ENCODE results near the gene GATA3.
"Not testable (repeated sequence)": the region's sequence is repeated elsewhere in the genome, so short reads cannot be mapped to it uniquely, and the experiment has no call there.

GATA3 gene

DNA sequence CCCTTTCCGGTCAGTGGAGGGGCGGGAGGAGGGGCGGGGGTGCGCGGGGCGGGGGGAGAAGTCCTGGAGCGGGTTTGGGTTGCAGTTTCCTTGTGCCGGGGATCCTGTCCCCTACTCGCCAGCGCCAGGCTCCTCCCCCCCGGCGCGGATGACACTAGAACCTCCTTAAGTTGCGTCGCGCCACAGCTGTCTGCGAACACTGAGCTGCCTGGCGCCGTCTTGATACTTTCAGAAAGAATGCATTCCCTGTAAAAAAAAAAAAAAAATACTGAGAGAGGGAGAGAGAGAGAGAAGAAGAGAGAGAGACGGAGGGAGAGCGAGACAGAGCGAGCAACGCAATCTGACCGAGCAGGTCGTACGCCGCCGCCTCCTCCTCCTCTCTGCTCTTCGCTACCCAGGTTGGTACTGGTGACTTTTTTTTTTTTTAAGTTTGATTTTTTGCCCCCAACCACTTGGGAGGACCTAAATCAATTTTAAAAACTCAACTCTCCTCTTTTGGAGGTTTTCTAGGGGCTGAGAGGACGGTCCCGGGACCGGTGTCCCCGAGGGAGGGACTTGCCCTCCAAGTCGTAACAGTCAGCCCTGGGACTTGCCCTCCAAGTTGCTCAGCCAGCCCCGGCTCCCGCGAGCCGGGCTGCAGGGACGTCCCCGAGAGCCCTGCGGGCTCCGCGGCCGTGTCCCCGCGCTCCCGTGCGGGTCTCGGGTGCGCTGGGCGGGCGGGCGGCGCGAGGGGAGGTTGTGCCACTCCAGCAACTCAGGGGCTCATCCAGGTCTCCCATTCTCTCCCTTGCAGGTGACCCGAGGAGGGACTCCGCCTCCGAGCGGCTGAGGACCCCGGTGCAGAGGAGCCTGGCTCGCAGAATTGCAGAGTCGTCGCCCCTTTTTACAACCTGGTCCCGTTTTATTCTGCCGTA lies at the start of gene GATA3:
Gene GATA3, plus strand, starts transcription at position 195 of the 914 bp plus-strand sequence. CDS start 968 bp downstream, outside the sequence.
- DNase-seq, result peak; percentile 72 to 81 (median 79)

DNA sequence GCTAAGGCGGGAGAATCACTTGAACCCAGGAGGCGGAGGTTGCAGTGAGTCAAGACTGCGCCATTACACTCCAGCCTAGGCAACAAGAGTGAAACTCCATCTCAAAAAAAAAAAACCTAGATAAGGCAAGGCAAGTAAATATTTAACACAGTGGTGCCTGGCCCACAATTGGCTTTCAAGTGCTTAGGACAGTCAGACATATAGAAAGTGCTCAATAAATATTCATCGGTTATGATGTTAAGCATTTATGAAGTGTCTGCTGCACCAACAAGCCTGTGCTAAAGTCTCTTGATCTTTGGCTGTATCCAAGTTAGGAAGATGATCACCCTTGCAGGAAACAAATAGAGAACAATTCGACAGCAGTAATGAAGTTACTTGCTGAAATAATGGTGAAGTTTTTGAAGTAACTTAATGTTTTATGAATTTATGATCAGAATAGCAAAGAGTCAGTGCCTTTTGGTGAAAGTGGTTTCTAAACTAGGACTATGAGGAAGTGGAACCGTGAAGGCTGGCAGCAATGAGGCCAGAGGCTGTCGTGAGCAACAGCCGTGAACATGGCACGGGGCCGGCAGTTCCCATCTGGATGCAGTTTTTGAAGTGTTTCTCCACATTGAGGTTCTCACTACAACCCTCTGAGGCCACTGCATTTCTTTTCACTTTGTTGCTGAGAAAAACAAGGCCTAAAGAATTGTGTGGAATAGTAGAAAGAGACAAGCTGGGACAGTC lies 48.1 kb upstream of the GATA3 start:
- no peak for DNase-seq

DNA sequence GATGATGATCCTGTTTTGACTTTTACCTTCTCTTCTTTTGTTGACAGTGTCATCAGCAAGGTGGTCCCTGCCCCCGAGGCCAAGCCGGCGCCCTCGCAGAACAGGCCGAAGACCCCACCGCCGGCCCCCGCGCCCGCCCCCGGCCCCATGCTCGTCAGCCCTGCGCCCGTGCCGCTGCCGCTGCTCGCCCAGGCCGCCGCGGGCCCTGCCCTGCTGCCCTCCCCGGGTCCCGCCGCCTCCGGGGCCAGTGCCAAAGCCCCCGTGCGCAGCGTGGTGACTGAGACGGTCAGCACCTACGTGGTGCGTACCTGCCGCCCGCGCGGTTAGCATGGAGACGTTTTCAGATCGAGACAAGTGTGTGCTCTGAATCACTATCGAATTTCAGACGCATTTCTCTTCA lies 45.5 kb upstream of the GATA3 start:
- no peak for DNase-seq

DNA sequence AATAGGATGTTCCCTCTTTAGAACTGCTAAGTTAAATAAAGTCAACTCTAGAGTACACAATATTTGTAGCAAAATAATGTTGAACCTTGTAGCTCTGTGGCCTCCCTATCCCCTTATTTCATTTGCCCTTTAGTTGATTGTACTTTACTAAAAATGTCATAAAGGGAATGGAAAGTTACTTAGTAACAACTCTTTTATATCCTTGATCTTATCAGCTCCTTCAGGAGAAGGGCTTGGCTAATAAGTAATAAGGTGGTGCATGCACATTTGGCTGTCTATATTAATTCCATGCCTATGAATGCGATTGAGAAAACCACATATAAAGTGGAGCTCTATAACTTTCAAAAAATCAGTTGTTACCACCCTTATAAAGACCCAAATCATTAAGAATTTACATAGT lies 41.5 kb upstream of the GATA3 start:
- no peak for DNase-seq

DNA sequence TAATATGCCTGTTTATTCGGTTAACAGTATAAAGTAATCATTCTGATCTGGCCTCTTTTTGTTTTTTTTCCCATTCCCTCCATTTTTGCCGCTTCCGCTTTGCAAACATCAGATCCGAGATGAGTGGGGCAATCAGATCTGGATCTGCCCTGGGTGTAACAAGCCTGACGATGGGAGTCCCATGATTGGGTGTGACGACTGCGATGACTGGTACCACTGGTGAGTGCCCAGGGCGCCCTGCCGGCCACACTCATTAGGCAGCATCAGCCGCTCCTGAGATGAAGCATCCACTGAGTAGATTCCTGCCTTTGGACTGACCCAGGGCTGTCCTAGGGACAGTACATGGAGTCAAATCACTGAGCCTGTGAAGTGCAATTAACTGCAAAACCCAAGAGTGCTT lies 40.9 kb upstream of the GATA3 start:
- no peak for DNase-seq

DNA sequence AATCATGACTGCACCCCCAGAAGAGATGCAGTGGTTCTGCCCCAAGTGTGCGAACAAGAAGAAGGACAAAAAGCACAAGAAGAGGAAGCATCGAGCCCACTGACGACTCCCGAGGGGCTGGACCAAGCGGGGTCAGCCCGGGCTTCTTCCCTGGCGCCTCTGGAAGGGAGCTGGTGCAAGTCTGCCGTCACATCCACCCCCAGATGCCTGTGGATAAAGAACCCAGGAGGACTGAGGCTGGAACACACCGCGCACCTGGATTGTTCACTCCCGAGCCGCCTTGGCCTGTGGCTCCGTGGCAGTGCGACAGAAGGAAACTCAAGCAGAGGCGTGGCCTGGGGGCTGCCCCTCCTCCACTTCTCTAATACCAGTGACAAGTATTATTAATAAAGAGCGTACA lies 39.8 kb upstream of the GATA3 start:
- no peak for DNase-seq

DNA sequence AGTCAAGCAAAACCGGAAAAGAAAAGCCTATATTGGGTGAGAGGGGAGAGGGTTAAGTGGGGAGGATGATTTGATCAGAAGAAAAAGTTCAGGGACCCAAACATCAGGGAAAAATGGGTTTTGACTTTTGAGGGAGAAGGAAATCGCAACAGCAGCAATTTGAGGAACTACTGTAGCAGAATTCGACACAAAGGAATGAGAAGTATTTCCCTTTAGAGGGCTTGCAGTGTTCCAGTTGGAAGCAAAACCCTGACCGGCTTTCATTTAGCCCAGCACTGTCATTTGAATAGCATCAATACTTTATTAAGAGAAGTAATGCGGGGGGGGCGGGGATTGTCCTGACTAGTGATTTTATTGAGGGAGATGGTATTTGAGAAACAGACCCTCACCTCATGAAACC lies 37.2 kb upstream of the GATA3 start:
- DNase-seq, result no peak

DNA sequence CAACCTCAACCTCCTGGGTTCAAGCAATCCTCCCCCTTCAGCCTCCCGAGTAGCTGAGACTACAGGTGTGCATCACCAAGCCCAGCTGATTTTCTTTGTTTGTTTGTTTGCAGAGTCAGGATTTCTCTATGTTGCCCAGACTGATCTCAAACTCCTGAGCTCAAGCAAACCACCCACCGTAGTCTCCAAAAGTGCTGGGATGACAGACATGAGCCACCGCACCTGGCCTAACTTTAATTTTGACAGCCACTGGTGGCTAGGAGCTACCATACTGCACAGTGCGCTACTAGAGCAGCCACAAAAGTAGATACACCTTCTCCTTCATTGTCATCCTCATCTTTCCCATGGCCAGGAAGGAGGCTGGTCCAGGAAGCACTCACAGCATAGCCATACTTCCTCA lies 31.2 kb upstream of the GATA3 start:
- DNase-seq, result no peak

DNA sequence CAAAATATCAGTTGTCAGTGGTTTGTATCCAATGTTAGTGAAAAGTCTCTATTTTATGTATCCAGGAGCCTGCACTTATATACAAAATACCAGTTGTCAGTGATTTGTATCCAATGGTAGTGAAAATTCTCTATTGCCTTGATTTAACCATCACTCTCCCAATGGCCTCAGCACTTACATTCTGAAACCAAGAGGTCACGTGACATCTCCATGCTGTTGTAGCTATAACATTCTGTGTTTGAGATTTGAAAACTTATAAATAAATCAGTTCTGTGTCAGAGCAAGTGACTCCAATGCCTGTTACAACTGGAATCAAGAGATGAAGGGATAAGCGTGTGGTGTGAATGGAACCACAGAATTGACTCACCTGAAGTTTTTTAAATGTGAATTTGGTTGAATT lies 30.6 kb upstream of the GATA3 start:
- DNase-seq, result no peak

DNA sequence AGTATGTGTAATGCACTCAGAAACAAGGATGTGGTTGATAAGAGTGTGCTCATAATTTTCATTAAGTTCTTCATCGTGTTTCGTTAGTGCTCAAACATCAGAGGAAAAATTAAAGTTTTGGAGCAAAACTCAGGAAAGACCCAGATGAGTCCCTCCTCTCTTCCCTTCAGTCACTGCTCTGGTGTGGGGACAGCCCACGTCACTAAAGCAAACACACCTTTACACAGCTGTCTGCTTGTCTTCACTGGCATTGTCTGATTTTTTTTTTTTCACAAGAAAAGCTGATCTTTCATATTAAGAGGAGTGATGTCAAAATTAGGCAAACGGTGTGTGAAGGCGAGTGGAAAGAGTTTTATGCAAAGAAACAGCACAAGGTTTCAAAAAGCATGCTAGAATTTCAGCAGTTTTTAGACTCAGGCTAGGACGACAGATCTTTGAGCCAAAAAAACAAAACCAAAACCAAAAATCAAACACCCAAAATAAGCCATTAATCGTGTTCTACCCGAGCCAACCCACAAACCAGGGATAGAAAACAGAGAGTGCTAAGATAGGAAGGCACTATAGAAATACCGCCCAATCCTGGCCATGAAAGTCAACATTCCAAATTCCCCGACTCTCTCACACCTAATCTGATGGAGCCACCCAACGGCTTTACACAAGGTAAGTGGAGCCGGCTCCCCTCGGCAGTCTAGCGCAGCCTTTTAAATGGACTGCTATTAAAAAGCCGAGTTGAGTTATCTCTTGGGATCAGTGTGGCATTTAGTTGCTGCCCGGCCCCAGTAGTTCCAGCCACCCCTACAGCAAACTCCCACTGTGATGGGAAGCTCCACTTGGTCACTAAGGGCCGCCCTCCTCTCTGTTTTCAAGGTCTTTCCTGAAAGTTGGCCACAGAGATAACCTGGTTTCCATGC lies 27.9 kb upstream of the GATA3 start:
- DNase-seq, result peak in 1 of 6 experiments; percentile 10

DNA sequence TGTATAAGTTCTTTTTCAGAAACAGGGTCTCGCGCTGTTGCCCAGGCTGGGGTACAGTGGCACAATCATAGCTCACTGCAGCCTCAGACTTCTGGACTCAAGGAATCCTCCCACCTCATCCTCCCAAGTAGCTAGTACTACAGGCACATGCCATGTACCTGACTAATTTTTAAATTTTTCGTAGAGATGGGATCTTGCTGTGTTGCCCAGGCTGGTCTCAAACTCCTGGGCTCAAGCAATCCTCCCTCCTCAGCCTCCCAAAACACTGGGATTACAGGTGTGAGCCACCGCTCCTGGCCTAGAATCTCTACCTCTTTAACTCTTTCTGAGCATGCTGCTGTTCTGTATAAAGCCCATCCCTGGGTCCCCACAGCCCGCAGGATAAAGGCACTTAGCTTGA lies 23.3 kb upstream of the GATA3 start:
- DNase-seq, result not testable (repeated sequence)

DNA sequence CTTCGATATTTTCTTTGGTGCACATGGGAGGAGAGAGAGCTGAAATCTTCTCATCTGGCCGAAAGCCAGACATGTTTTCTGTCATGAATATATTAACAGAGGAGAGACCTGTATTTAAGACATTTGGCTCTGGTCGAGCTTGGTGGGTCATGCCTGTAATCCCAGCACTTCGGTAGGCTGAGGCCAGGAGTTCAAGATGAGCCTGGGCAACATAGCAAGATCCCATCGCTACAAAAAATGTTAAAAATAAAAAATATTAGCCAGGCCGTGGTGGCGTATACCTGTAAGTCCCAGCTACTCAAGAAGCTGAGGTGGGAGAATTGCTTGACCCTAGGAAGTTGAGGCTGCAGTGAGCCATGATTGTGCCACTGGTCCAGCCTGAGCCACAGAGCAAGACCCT lies 21.9 kb upstream of the GATA3 start:
- DNase-seq, result no peak

DNA sequence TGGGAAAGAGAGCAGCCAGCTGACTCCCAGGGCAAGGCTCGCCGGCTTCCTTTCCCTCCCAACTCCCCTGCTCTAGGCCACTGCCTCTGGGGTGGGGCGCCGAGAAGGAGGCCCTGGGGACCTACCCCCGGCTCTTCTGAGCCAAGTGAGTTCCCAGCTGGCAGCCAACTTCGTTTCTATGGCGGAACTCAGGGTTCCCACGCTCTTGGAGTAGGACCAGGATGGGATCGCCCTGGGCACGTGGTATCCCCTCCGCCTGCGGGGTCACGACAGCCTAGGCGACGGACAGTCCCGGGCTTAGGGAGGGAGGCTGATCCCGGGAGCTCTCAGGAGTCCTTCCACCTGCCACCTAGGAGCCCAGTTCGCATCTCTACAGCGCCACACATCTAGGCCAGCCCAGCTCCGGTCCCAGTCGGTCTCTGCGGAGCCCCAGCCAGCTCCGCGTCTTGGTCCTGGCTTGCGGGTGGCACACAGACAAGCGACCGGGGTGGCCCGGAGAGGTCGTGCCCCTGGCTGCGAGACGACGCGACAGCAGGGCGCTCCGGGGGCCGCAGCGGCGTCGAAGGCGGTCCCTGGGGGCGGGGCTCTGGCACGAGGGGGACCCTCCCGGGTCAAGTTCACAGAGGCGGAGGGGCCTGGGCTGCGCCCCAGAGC lies 20.5 kb upstream of the GATA3 start:
- DNase-seq, result peak in 3 of 6 experiments; percentile 13 to 50 (median 16)

DNA sequence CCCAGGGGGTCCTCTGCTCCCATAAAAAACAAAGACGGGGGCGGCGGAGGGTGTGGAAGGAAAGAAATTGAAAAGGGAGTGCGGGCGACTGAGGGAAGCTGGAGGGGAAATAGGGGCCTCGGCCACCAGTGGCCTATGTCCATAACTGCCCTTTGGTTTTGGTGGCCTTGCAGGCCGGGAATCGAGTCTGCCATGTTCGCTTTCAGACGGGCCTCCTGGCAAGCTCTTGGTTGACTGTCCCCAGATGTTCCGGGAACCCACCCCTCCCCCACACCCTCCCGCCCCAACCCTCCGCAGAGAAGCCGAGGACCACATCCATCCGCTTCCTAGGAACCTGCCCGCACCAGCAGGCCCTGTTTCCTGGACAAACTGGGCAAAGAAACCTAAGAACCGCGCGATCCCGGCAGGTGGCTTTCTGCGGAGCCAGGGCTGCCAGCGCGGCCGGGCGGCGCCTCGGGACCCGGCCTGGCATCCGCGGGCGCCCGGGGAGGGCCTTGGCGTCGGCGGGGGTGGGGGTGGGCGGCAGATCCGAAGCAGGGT lies 20.0 kb upstream of the GATA3 start:
- DNase-seq, result peak in 2 of 6 experiments; percentile 21 to 50

DNA sequence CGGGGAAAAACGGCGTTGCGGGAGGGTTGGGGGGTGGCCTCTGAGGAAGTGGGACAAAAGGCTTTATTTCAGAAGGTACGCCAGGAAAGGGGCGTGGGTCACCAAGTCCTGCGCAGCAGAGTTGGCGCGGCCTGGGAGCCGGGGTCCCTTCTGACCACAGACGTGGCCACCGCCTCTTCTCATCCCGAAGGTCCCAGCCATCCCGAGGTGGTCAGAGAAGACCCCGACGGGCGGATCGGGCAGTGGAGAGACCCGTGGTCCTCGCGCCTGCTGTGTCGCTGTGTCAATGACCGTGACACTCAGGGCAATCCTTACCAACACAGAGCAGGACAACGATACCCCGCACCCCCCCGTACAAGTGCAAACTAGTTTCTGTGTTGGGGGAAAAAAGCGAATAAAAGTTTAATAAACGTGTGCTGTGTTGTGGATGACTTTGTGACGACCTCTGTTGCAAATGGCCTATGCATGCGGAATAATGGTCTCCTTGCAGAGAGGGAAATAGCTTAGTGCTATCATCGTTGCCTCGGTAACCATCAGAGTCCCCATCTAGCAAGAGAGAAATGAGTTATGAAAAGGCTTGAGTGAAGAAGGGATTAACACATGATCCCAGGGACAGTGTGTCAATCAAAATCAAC lies 19.4 kb upstream of the GATA3 start:
- DNase-seq, result peak in 2 of 6 experiments; percentile 24 to 35

DNA sequence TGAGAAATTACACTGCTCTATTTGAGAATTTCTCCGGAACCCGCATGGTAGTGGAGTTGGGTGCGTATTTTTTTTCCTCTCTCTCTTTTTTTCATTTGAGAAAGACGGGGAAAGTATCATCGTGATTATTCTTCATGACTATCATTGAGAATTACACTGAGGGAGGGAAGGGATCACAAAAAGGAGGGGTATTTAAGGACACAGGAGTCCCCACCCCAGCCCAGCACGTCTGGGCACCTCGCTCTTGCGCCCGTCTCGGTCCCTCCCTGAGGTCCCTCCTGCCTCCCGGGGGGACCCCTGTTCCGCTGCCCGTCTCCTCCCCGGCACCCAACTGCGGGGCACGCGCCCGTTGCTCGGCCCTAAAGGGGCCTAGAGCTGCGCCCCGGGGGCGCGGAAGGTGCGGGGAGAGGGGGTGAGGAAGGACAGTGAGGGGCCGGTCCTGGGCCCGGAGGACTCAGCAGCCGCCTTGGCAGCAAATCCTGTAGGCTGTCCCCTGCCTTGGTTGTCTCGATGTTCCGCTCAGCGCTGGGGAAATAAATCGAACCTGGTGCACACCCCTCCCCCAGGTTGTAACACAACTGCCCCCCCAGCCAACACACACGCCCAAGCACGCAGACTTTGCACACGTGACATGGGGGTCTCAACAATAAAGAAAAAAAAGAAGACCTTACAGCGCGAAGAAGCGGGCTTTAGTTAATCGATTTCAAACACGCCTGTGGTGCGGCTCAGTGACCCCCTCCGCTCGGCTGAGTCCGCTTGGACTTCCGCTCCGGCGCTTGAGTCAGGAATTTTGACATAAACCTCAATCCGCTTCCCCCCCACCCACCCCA lies 18.6 kb upstream of the GATA3 start:
- peak in 1 of 6 experiments; percentile 29 for DNase-seq

DNA sequence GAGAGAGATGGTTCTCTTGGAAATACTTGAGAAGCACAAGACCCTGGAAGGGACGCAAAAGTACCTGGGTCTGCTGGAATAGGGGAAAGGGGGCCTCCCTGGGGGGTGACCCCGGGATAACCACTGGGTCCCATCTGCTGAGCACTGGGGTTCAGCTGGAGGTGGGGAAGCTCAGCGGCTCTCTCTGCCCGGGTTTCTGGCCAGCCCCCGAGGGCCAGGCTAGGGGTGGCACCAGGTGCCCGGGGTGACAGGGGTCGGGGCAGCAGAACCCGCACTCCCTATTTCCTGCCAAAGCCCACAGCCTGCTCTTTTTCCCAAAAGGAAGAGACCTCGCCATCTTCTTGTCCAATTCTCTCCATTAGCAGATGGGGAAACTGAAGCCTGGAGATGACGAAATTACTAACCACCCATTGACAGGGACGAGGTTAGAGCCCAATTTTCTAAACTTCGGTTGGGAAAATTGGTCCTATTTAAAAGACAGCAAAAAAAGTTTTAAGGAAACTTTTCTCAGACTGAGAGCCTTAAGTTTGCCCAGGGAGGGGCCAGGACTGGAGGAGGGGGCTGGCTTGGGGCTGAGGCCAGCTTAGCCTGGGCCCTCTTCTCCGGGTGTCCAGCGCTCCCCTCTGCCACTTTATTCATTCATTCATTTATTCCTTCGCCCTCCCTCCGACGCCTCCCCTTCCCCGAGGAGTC lies 17.8 kb upstream of the GATA3 start:
- DNase-seq, result peak in 1 of 6 experiments; percentile 41

DNA sequence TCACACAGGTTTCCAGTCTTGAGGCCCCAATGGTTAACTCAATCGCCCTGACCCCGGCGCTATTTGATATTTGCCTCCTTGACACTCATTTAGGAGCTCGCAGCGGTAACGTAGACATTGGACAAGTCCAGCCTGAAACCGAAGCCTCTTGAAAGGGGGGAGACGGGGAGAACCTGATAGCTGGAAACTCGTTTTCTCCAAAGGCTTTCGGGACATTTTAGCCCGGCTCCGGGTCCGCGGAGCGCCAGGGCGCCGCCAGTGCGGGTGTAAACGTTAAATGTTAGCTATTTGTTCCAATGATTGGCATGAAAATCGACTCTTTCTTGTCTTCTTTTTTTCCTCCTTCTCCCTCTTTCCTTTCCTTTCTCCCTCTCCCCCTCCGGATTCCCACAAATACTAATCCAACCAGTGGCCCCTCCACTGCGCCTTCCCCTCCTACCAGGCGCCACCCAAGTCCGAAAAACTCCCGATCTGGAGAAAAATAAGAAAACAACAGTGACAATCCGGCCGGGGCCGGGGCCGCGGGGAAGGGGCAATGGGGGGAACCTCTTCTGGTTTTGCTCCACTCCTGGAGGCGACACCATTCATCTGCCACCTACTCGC lies 17.2 kb upstream of the GATA3 start:
- peak in 3 of 6 experiments; percentile 21 to 53 (median 28) for DNase-seq

Measured in stimulated activated naive CD4-positive, alpha-beta T cell (primary cell).